Measurements from ENCODE around the gene ZNF605. TPM values are rescaled to one million over a fixed set of nuclear protein-coding genes. Genes with fewer than 3 reads are reported as not detected.

Gene ZNF605
- total and polyA plus RNA-seq, 2 of the 8 experiments (the other 6 are each of a cell fraction or from before 2014, with no cell fraction given) = 3.6 to 20.3 TPM

DNA sequence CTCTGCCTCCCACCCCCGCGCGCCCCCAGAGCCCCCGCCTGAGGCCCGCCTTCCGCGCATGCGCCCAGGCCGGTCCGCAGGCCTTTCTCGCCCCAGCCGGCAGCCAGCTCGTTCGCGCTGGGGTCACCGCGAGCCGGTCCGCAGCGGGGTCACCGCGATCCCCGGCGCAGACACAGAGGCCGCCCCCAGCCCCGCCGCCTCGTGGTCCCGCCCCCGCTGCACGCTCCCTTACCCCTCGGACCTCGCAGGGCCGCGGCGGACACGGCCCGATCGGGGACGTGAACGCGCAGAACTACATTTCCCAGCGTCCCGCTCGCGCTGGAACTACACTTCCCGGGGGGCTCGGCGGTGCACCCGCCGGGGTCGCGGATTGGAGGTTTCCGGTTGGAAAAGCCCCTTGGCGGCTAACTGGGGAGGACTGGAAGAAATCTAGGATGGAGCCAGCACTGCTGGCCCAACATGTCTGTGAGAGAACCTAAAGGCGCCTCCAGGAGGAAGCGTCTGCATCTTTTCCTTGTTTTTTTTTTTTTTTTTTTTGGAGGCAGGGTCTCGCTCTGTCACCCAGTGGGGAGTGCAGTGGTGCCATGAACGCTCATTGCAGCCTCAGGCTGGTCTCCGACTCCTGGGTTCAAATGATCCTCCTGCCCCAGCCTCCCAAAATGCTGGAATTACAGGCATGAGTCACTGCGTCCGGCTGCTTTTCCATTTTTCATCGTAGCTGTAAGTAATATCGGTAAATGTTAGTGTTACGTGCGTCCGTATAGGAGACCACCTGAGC lies at the start of gene ZNF605 (continued):
- peak; percentile 27; the same call in 1 of the 2 replicates for TF ChIP-seq POLR2AphosphoS5 (IDR thresholded peaks at IDR 0.05; ENCODE audit: low read depth, low read length)
- TF ChIP-seq SIRT6 (IDR thresholded peaks at IDR 0.05; ENCODE audit: low read length) = no peak
- peak; percentile 47; the same call in 1 of the 2 replicates for TF ChIP-seq YY1 (IDR thresholded peaks at IDR 0.05; ENCODE audit: low read depth, low read length)
- TF ChIP-seq SAP30 (IDR thresholded peaks at IDR 0.05; ENCODE audit: insufficient read depth, insufficient replicate concordance, low read length) = no peak
- TF ChIP-seq MAFK (IDR thresholded peaks at IDR 0.05; ENCODE audit: low read depth, low read length) = no peak
- no peak for TF ChIP-seq TEAD4 (IDR thresholded peaks at IDR 0.05; ENCODE audit: low read depth, low read length)
- peak; percentile 56; the same call in 1 of the 2 replicates for TF ChIP-seq CHD2 (IDR thresholded peaks at IDR 0.05; ENCODE audit: low read length)
- 0 out of 2 replicates have a peak, but pooled peaks have one; percentile 31 for TF ChIP-seq TBP (IDR thresholded peaks at IDR 0.05; ENCODE audit: low read depth, low read length)
- TF ChIP-seq, protein P1, sequence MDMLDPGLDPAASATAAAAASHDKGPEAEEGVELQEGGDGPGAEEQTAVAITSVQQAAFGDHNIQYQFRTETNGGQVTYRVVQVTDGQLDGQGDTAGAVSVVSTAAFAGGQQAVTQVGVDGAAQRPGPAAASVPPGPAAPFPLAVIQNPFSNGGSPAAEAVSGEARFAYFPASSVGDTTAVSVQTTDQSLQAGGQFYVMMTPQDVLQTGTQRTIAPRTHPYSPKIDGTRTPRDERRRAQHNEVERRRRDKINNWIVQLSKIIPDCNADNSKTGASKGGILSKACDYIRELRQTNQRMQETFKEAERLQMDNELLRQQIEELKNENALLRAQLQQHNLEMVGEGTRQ (IDR thresholded peaks at IDR 0.05; ENCODE audit: low read length) = no peak
- 0 out of 2 replicates have a peak, but pooled peaks have one; percentile 47 for TF ChIP-seq RBBP5 (IDR thresholded peaks at IDR 0.05; ENCODE audit: borderline replicate concordance, low read depth, low read length)
- 0 out of 2 replicates have a peak, but pooled peaks have one; percentile 18 for TF ChIP-seq SP1 (IDR thresholded peaks at IDR 0.05; ENCODE audit: low read depth, low read length)
- 0 out of 2 replicates have a peak, but pooled peaks have one; percentile 6 for TF ChIP-seq EGR1 (IDR thresholded peaks at IDR 0.05; ENCODE audit: borderline replicate concordance, low read depth, low read length)
- TF ChIP-seq TAF7 (optimal IDR thresholded peaks at IDR 0.05; ENCODE audit: borderline replicate concordance, low read depth, low read length) = peak; percentile 45
- TF ChIP-seq CREB1 (IDR thresholded peaks at IDR 0.05) = peak; percentile 68; the same call in 1 of the 2 replicates
- TF ChIP-seq SP2 (IDR thresholded peaks at IDR 0.05; ENCODE audit: low read length) = no peak
- TF ChIP-seq KDM5A (IDR thresholded peaks at IDR 0.05; ENCODE audit: low read length) = no peak
- TF ChIP-seq PHF8 (conservative IDR thresholded peaks at IDR 0.05; ENCODE audit: low read depth, low read length) = peak; percentile 69
- peak; percentile 93 for TF ChIP-seq SIX5 (IDR thresholded peaks at IDR 0.05; ENCODE audit: low read depth, low read length)
- TF ChIP-seq BCL11A (IDR thresholded peaks at IDR 0.05; ENCODE audit: low read depth in 2 of 2, low read length in 2 of 2) = no peak
- peak in 1 of 2 experiments; percentile 63; a peak in 1 of 4 replicates for TF ChIP-seq SIN3A (conservative IDR thresholded peaks at IDR 0.05 in 1 of 2, IDR thresholded peaks at IDR 0.05 in 1 of 2; ENCODE audit: low read depth in 1 of 2, low read length in 2 of 2)
